Measurements from ENCODE around the gene TPRG1L. TPM values are rescaled to one million over a fixed set of nuclear protein-coding genes. Genes with fewer than 3 reads are reported as not detected.
"Not testable (repeated sequence)": the region's sequence is repeated elsewhere in the genome, so short reads cannot be mapped to it uniquely, and the experiment has no call there.

The TPRG1L gene
- total RNA-seq (10 to 100 TPM; 30.6 to 33.3 TPM), polyA plus RNA-seq (ENCODE audit: insufficient read depth, low read depth, low replicate concordance) (40.9 TPM)
- long read RNA-seq, donor 1, transcript TPRG1L-202 (5 exons, 2,414 nt), result major isoform, 36 of 36 reads
- long read RNA-seq, donor 1, partial matches to known transcripts, result 0 of 36 reads
- long read RNA-seq, donor 1, other reads (novel, unspliced or antisense), result 0 of 36 reads
- long read RNA-seq, donor 2, transcript TPRG1L-202 (5 exons, 2,414 nt), result major isoform, 34 of 34 reads
- long read RNA-seq, donor 2, partial matches to known transcripts, result 0 of 34 reads
- long read RNA-seq, donor 2, other reads (novel, unspliced or antisense), result 0 of 34 reads

GRCh38 chr1:3624200-3625136, at the start of gene TPRG1L:
TSS of gene TPRG1L (plus strand) at chr1:3625015. CDS start at chr1:3625073, 58 bp downstream.
- Histone ChIP-seq H3K9me3 (no peaks in the 10 kb centered on the region), H3K27me3 (no peaks in the 10 kb centered on the region), H3K4me1 (peaks cover 16% of the 10 kb centered on the region), H3K4me3 (peak within 1 kb of the TSS; percentile 85 to 87), H3K36me3 (ENCODE audit: low read depth, missing control alignments) (no peaks in the 10 kb centered on the region), H3K27ac (peak within 1 kb of the TSS; percentile 73 to 89)
- TF ChIP-seq CTCF (IDR thresholded peaks at IDR 0.05) (no peak), POLR2A (IDR thresholded peaks at IDR 0.05) (no peak)
- intact Hi-C loops (cut with DNase I; ENCODE audit: low total_unique reads), result no loop called here
- peak; percentile 99 for DNase-seq
- WGBS, 2 donors, result 0 to 1% methylated on average over 29 to 82 of the region's 108 CpGs

GRCh38 chr1:3575515-3575914, 49.3 kb upstream of the TPRG1L start:
- not testable (repeated sequence) for H3K27me3 ChIP-seq, H3K4me1 ChIP-seq

GRCh38 chr1:3575993-3576392, 48.8 kb upstream of the TPRG1L start:
- 95% methylated on average over 15 of the region's 15 CpGs; no CpG with 5 or more reads in 1 of the 2 donors for WGBS, 2 donors
- Histone ChIP-seq H3K4me3 (no peak overlapping the region), H3K36me3 (ENCODE audit: low read depth, missing control alignments) (no peaks in the 10 kb centered on the region)

More at GRCh38 chr1:3575515-3575914, 49.3 kb upstream of the TPRG1L start:
- 86 to 89% methylated on average over 6 of the region's 6 CpGs for WGBS, 2 donors
- intact Hi-C loops (cut with DNase I; ENCODE audit: low total_unique reads); H3K4me3 ChIP-seq; DNase-seq; H3K9me3 ChIP-seq; H3K36me3 ChIP-seq (ENCODE audit: low read depth, missing control alignments); H3K27ac ChIP-seq: not testable (repeated sequence)

GRCh38 chr1:3577300-3577699, 47.5 kb upstream of the TPRG1L start:
- TF ChIP-seq POLR2A (IDR thresholded peaks at IDR 0.05), result no peak
- no peak for TF ChIP-seq CTCF (IDR thresholded peaks at IDR 0.05)
- Histone ChIP-seq H3K4me3 (no peak overlapping the region), H3K27me3 (no peaks in the 10 kb centered on the region), H3K36me3 (ENCODE audit: low read depth, missing control alignments) (no peaks in the 10 kb centered on the region), H3K4me1 (no peaks in the 10 kb centered on the region), H3K27ac (no peak overlapping the region), H3K9me3 (no peaks in the 10 kb centered on the region)
- no peak for DNase-seq
- 90% methylated on average over 7 of the region's 7 CpGs; no CpG with 5 or more reads in 1 of the 2 donors for WGBS, 2 donors
- intact Hi-C loops (cut with DNase I; ENCODE audit: low total_unique reads), result no loop called here

More at GRCh38 chr1:3575993-3576392, 48.8 kb upstream of the TPRG1L start:
- intact Hi-C loops (cut with DNase I; ENCODE audit: low total_unique reads), result no loop called here
- DNase-seq, result no peak
- no peak for TF ChIP-seq POLR2A (IDR thresholded peaks at IDR 0.05)
- TF ChIP-seq CTCF (IDR thresholded peaks at IDR 0.05), result no peak
- Histone ChIP-seq H3K27me3 (no peaks in the 10 kb centered on the region), H3K4me1 (no peaks in the 10 kb centered on the region), H3K27ac (no peak overlapping the region), H3K9me3 (no peaks in the 10 kb centered on the region)

All from testis (tissue), 5 donors.